Epithelial cell of prostate (primary cell): ENCODE results near the gene EIF1AY.
"Not testable (repeated sequence)": the region's sequence is repeated elsewhere in the genome, so short reads cannot be mapped to it uniquely, and the experiment has no call there.

Experiments used
- DNase-seq: peaks from one replicate; pipeline ENCODE4 v3.0.0-alpha.2; 2011; ENCODE audit warnings: low read depth, low spot score
- H3K27ac ChIP-seq: fragments of 450-650 bp; 2 replicates; pipeline ENCODE4 v1.5.1; 2017; ENCODE audit warnings: mild to moderate bottlenecking

Gene EIF1AY, protein sequence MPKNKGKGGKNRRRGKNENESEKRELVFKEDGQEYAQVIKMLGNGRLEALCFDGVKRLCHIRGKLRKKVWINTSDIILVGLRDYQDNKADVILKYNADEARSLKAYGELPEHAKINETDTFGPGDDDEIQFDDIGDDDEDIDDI

DNA sequence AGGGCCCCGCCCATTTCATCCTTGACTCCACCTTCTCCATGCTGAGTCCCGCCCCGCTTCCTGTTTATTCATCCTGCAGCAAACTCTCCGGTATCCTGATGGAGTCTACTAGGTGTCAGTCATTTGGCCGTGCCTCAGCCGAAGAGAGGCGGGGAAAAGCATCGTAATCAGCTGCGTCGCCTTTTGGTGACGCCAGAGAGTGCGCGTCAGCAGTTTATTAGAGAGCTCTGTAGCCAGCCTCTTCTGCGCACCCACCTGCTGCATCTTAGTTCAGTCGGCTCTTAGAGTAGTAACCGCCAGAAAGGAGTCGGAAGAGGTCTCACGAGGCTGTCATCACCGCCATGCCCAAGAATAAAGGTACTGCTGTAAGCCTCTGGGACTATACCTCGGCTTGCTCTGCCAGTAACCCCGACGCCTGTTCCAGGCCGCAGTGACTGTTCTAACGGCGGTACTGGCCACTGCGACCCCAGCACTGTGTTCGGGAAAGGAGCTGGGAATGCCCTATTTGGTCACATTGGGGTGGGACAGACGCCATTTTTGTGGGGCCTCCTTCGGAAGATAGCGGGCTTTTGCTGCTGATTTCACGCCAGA is at the start of gene EIF1AY:
TSS of gene EIF1AY (plus strand) at position 246 of the 591 bp plus-strand sequence. CDS start at position 342, 96 bp downstream.
- DNase-seq, result peak; percentile 76
- peak within 1 kb of the TSS; percentile 76 for H3K27ac ChIP-seq

DNA sequence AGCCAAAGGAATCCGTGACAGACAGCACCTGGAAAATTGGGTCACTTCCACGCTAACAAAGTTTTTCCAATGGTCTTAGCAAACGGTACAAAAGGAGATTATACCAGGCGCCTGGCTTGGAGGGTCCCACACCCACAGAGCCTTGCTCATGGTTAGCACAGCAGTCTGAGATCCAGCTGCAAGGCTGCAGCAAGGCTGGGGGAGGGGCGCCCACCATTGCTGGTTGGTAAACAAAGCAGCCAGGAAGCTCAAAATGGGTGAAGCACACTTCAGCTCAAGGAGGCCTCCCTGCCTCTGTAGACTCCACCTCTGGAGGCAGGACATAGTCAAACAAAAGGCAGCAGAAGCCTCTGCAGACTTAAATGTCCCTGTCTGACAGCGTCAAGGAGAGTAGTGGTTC is 47.1 kb upstream of the EIF1AY start:
- H3K27ac ChIP-seq, result no peak overlapping the region
- no peak for DNase-seq

DNA sequence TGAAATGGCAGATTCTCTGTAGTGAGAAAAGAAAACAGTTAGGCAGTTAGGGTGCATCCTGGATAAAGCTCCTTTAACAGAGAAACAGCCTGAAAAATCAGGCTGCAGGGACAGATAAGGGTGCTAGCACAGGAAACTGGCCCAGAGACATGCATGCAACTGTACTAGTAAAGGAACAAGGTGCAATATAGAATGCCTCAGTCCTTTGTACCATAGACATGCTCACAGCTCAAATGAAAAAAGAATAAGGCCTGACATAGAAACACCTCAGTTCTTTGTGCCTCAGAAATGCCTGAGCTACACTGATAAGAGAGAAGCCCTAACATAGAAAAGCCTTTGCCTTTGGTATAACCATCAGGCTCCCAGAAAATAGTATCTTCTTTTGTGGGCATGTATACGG is 37.4 kb upstream of the EIF1AY start:
- no peak overlapping the region for H3K27ac ChIP-seq
- DNase-seq, result no peak

DNA sequence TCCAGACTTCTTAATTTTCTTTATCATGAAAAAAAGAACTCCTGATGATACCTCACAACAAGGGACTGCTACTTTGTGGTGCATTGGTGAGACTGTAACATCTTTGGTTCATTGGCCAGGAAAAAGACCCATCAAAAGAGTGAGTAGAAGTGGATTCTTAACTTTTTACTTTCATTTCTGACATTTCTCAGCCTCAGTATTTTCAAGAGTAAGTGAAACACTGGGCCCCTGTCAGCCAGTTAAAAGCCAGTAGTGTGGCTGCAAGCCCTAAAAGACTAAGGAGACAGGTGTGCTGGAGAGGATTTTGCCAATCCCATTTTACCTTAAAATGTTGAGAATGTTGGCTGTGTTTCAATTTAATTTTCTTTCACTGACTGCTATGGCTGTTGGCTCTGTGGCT is 36.6 kb upstream of the EIF1AY start:
- no peak for DNase-seq

DNA sequence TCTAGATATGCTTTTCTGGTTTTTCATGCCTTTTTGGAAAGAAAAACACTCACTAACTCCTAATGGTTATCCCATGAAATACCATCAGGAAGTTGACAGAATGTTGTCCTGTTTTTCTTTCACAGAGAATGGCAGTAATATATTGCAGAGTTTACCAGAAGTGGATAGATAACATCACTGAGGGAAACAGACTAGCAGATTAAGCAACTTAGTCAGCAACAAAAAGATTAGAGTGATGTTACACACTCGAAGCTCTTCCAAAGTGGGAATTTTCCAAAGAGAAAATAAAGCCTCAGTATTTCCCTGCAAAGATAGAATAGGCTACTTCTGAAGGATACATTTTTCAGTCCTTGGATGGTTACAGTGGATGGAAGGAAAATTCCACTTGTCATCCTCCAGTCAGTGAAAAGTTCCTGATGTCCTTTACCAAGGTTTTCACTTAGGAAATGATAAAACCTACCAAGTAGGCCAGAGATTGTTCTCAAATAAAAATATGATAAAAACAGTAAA is 31.1 kb upstream of the EIF1AY start:
- H3K27ac ChIP-seq, result no peak overlapping the region
- no peak for DNase-seq

More for the DNA sequence above, 36.6 kb upstream of the EIF1AY start:
- no peak overlapping the region for H3K27ac ChIP-seq

DNA sequence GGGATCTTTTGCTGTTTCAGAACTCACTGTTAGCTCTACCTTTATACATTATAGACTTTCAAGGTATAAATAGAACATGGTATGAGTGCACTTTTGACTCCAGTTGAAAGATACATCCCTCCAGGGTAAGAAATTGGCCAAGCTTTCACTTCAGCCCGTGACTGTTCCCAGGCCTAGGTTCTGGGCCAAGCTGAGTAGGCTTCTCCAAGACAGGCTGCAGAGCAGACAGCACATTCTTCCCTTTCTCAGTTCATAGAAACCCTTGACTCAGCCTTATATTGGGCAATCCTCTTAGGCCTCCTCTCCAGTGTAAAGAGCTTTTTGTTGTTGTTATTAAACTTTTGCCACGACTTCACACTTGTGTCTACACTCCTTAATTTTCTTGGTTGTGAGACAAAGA is 29.5 kb upstream of the EIF1AY start:
- no peak overlapping the region for H3K27ac ChIP-seq
- peak; percentile 0 for DNase-seq

DNA sequence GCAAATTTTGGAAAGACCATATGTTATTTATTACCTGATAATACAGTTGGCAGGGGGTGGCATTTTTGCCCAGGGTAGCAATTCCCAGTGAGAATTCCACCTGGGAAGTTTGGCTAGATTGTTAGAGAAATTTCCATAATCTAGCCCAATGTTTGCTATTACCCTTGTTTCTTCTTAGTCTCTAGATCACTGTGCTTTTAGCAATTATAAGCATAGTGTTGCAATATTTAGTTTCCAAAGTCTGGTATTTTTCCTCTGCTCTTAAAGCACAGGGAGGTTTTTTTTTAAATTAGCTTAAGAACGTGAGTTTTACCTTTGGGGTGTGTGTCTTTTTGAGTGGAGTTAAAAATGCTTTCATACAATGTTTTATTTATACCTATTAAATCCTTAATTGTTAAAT is 26.3 kb upstream of the EIF1AY start:
- H3K27ac ChIP-seq, result no peak overlapping the region
- no peak for DNase-seq

DNA sequence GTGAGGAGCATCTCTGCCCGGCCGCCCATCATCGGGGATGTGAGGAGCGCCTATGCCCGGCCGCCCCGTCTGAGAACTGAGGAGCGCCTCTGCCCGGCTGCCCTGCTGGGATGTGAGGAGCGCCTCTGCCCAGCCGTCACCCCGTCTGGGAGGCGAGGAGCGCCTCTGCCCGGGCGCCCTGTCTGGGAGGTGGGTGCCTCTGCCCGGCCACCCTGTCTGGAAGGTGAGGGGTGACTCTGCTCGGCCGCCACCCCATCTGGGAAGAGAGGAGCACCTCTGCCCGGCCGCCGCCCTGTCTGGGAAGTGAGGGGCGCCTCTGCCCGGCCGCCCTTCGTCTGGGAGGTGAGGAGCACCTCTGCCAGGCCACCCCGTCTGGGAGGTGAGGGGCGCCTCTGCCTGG is 23.7 kb upstream of the EIF1AY start:
- no peak for DNase-seq
- H3K27ac ChIP-seq, result no peak overlapping the region

DNA sequence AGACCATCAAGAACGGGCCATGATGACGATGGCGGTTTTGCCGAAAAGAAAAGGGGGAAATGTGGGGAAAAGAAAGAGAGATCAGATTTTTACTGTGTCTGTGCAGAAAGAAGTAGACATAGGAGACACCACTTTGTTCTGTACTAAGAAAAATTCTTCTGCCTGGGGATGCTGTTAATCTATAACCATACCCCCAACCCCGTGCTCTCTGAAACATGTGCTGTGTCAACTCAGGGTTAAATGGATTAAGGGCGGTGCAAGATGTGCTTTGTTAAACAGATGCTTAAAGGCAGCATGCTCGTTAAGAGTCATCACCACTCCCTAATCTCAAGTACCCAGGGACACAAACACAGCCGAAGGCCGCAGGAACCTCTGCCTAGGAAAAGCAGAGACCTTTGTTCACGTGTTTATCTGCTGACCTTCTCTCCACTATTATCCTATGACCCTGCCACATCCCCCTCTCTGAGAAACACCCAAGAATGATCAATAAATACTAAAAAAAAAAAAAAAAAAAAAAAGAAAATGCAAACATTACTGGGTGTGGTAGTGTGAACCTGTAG is 22.7 kb upstream of the EIF1AY start:
- DNase-seq, result not testable (repeated sequence)

DNA sequence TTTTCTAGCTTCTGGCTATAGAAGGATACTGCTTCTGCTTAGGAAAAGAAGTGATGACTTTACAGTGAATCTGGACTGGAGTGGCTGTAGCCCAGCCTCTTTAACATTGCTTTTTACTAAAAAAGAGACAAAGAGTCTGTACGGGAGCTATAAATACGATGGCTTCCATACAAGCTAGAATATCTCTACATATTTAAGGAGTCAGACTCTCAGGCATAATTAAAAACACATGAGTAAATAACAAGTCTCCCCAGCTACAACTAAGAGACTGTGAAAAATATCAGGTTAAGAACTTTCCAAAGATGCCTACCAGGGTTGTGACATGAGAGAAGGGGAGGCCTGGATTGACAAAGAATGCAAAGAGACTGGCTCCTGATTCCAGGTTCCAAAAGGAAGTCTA is 19.8 kb upstream of the EIF1AY start:
- H3K27ac ChIP-seq, result no peak overlapping the region
- no peak for DNase-seq

More for the DNA sequence above, 22.7 kb upstream of the EIF1AY start:
- not testable (repeated sequence) for H3K27ac ChIP-seq

DNA sequence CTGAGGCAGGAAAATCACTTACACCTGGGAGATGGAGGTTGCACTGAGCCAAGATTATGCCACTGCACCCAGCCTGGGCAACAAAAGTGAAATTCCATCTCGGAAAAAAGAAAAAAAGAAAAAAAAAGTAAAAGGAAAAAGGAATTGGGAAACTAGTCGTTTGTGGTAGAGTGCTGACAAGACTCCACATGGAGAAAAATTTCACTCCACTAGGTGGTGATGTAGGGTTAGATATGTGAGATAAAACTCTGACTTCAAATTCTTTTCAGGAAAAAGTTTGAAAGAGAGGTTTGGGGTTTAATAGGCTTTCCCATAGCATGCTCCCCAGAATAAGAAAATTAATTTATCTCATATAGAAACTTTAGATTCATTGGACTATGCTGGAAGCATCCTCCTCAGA is 16.9 kb upstream of the EIF1AY start:
- no peak for DNase-seq
- no peak overlapping the region for H3K27ac ChIP-seq

DNA sequence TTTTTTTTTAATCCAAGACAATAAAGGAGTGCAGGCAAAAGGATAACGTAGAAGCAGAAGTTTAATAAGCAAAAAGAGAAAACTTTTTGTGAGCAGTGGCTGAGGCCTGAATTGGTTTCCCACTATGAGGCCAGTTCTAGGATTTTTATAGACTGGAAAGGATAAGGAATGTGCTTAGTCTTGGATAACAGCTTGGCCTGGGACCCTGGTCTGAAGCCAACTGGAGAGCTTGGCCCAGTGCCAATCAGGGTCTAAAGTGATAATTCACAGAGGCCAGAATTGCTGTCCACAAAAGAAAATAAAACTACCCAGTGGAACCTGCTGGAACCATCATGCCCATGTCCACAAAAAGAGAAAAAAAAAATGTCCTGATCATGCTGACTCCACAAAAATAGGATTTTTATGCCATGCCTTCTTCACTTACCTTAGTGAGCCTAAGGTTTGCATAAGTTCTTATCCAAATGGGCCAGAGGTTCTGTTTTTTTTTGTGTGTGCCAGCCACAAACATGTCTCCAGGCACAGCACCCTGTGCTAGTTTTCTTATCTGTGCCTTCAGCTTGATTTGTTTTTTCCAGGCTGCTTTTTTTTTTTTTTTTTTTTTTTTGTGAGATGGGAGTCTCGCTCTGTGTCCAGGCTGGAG is 15.6 kb upstream of the EIF1AY start:
- DNase-seq, result no peak
- H3K27ac ChIP-seq, result no peak overlapping the region

DNA sequence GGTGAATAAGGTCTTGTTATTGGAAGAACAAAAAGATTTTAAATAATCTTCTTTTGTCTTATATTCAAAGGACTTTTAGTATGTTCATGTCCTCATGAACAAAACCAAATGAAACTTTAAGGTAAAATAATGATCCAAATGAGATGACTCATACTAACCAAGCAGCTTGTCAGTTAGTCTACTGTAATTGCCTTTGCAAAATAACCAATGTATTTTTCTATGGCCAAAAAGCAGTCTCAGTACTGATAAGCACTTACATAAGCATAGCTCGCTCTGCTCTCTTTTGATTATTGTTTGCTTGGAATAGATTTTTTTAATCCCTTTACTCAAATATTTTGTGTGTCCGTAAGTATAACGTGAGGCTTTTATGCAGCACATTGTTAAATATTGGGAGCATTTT is 4.3 kb upstream of the EIF1AY start:
- no peak for DNase-seq
- no peak overlapping the region for H3K27ac ChIP-seq

DNA sequence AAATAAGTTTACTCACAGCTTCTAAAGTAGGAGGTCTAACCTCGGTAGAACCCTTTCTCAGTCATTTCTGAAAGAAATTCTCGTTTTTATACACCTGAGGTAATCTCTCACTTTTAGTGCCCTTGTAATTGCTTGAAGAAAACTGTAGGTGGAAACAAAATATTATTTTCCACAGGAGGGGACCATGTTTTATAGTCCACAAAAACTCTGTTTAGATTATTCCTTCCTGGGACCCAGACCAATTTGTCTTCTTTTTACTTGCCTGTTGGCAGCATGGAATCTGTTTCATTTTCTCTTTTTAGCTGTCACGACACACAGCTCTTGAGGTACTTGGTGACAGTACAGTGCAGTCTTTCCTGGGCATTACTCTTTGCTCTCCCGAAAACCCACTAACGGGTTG is 930 bp downstream of the EIF1AY start:
- H3K27ac ChIP-seq, result peak overlapping the region; percentile 76
- DNase-seq, result no peak

DNA sequence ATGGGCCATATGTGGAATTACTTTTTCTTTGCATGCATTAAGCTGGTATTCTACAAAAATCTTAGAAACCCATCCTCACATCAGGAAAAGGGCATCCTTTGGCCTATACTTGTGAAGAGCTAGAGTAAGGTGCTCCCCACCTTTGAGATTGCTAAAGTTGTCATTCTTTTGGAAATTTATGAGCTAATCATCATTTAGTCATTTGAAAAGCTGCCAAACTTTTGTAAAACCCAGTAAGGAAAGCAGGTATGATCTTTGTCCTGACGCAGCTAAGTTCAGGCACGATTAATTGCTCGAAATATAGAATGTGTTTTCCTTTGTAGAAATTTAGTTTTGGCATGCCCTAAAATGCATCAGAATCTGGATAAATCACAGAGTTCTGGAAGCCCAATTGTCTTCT is 2.6 kb downstream of the EIF1AY start:
- H3K27ac ChIP-seq, result no peak overlapping the region
- no peak for DNase-seq

DNA sequence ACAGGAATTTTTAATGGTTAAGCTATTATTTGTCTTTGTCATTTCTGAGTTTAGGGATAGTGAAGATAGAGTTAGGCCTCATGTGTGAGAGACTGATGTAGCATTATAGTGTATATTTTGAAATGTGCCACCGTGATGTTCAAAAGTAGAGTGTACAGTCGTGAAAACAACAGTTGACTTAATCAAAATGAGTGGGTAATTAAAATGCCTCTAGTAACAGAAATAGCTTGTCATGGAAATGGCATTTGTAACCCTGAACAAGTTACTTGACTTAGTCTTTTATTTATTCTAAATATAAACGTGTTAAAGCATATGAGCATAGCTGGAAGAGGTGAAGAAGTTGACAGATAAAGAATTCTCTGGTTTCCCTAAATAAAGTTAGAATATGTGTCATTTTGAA is 6.1 kb downstream of the EIF1AY start:
- H3K27ac ChIP-seq, result no peak overlapping the region
- no peak for DNase-seq

DNA sequence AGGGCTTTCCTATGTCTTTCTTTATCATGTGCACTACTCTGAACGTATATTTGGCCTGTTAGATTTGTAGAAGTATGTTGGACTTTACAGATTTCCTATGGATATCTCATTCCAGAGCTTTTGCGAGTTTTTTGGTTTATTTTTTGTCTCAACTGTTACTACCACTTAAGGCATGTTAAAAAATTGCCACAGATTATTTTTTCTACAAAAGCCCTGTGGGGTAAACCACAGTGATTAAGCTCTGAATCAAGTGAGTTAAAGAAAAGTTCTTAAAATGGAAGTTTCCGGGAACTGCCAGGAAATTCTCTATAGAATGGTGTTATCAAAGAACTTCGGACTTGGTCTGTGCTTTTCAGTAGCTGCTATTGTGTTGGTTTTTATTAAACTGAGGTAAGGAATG is 10.6 kb downstream of the EIF1AY start:
- H3K27ac ChIP-seq, result no peak overlapping the region
- DNase-seq, result no peak
